GM20000 (cell line): Measurements from ENCODE around the gene KCNQ4.

Experiments used
- DNase-seq: peaks from one replicate; pipeline ENCODE4 v3.0.0; 2012; ENCODE audit warnings: low spot score
- TF ChIP-seq, protein P1 (sequence below): IDR thresholded peaks from 2 replicates; pipeline ENCODE4 v1.5.1; 2012; ENCODE audit warnings: mild to moderate bottlenecking, control low read depth; ENCODE audit errors: extremely low read depth, missing control alignments

The KCNQ4 gene

GRCh38 chr1:40763742-40764532, 19.6 kb upstream of the KCNQ4 start:
- peak; percentile 38 for DNase-seq
- TF ChIP-seq, protein P1, sequence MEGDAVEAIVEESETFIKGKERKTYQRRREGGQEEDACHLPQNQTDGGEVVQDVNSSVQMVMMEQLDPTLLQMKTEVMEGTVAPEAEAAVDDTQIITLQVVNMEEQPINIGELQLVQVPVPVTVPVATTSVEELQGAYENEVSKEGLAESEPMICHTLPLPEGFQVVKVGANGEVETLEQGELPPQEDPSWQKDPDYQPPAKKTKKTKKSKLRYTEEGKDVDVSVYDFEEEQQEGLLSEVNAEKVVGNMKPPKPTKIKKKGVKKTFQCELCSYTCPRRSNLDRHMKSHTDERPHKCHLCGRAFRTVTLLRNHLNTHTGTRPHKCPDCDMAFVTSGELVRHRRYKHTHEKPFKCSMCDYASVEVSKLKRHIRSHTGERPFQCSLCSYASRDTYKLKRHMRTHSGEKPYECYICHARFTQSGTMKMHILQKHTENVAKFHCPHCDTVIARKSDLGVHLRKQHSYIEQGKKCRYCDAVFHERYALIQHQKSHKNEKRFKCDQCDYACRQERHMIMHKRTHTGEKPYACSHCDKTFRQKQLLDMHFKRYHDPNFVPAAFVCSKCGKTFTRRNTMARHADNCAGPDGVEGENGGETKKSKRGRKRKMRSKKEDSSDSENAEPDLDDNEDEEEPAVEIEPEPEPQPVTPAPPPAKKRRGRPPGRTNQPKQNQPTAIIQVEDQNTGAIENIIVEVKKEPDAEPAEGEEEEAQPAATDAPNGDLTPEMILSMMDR, result no peak

- no peak for DNase-seq
- TF ChIP-seq, protein P1, result no peak
These were observed 18.6 kb upstream of the KCNQ4 start for GRCh38 chr1:40764981-40765380.

GRCh38 chr1:40766017-40766416, 17.6 kb upstream of the KCNQ4 start:
- TF ChIP-seq, protein P1, result no peak
- DNase-seq, result no peak

DNA sequence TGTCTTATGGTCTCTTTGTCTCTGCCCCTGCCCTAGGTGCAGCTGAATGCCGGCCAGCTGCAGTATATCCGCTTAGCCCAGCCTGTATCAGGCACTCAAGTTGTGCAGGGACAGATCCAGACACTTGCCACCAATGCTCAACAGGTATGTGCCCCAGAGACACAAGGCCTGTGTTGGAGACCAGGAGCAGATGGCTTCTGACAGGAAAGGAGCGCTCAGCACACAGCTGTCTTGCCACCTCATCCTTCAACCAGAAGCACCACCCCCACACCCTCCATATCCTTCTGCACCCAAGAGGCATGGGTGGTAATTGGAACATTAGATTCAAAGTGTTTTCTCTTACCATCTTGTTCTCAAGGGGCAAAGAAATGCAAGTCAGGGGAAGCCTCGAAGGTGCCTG, 17.0 kb upstream of the KCNQ4 start:
- TF ChIP-seq, protein P1, result no peak
- no peak for DNase-seq

- TF ChIP-seq, protein P1, result no peak
- no peak for DNase-seq
These were observed 15.2 kb upstream of the KCNQ4 start for GRCh38 chr1:40768146-40768990.

DNA sequence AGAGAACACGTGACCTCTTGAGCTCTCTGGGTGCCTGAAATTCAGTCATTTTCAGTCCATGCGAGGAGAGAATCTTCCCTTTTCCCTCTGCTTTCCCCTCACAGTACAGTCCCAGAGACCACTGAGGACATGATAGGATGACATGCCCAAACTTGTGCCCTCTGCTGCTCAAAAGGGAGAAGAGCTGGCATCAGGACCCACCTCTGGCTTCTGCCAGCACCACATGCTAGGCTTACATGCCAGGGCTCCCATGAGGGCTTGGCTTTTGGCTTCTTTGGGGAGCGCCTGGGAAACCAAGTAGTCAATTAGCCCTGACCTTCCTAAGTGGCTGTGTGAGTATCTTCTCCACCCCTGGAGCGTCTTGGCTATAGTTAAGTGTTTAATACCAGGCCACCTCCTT, 13.8 kb upstream of the KCNQ4 start:
- TF ChIP-seq, protein P1, result peak; percentile 5
- no peak for DNase-seq
